DND-41 (cell line): ENCODE results near the gene ZC3H7B.
"Not testable (repeated sequence)": the region's sequence is repeated elsewhere in the genome, so short reads cannot be mapped to it uniquely, and the experiment has no call there.

Experiments
- ATAC-seq: fragments of 200-7000 bp; cut with Tn5 transposase; 3 replicates; pipeline ENCODE4 v1.9.1; 2021; ENCODE audit warnings: low read depth; ENCODE audit not compliant: insufficient read depth
- DNase-seq: peaks from one replicate; pipeline ENCODE4 v3.0.0-alpha.2; 2020
- H2AFZ ChIP-seq: 2 replicates; pipeline ENCODE4 v1.6.0; 2012; ENCODE audit warnings: low read depth, low read length
- H3K27ac ChIP-seq: 2 replicates; pipeline ENCODE4 v1.5.1; 2012; ENCODE audit warnings: low read length, inconsistent platforms
- H3K27me3 ChIP-seq: fragments of 200-600 bp; sonication (generic); 2 replicates; pipeline ENCODE4 v1.6.0; 2012; ENCODE audit warnings: low read length, mild to moderate bottlenecking, inconsistent platforms; ENCODE audit not compliant: insufficient read depth, poor library complexity
- H3K36me3 ChIP-seq: 2 replicates; pipeline ENCODE4 v1.5.1; 2012; ENCODE audit warnings: low read length, inconsistent platforms; ENCODE audit not compliant: insufficient read depth
- H3K4me1 ChIP-seq: 2 replicates; pipeline ENCODE4 v1.5.1; 2012; ENCODE audit warnings: mild to moderate bottlenecking, low read length; ENCODE audit not compliant: insufficient read depth
- H3K4me2 ChIP-seq: 2 replicates; pipeline ENCODE4 v1.6.0; 2012; ENCODE audit warnings: mild to moderate bottlenecking, moderate library complexity, low read length, inconsistent platforms; ENCODE audit not compliant: insufficient read depth
- H3K4me3 ChIP-seq, 2 experiments: fragments of 200-600 bp in 1 of 2; shearing (Covaris generic) in 1 of 2; 2 replicates each; pipeline ENCODE4 v1.5.1; 2012 to 2016; ENCODE audit warnings: inconsistent platforms in 2 of 2, low read length in 2 of 2, mild to moderate bottlenecking in 2 of 2, low read depth in 1 of 2, moderate library complexity in 1 of 2
- H3K79me2 ChIP-seq: 2 replicates; pipeline ENCODE4 v1.6.0; 2012; ENCODE audit warnings: low read length, inconsistent platforms; ENCODE audit not compliant: insufficient read depth
- H3K9ac ChIP-seq: 2 replicates; pipeline ENCODE4 v1.6.0; 2012; ENCODE audit warnings: low read depth, mild to moderate bottlenecking, inconsistent platforms, low read length, moderate library complexity
- H3K9me3 ChIP-seq: 2 replicates; pipeline ENCODE4 v1.5.1; 2012; ENCODE audit warnings: low read length, moderate library complexity, mild to moderate bottlenecking, inconsistent platforms; ENCODE audit not compliant: insufficient read depth, severe bottlenecking
- H4K20me1 ChIP-seq: 2 replicates; pipeline ENCODE4 v1.6.0; 2012; ENCODE audit warnings: low read length; ENCODE audit not compliant: insufficient read depth
- EZH2 ChIP-seq: IDR thresholded peaks from 3 replicates; pipeline ENCODE4 v1.6.1; 2012; ENCODE audit warnings: borderline replicate concordance, low read depth, mild to moderate bottlenecking, moderate library complexity, low read length, inconsistent platforms; ENCODE audit not compliant: severe bottlenecking
- TF ChIP-seq, protein P1 (sequence below): IDR thresholded peaks from 2 replicates; pipeline ENCODE4 v1.5.1; 2012; ENCODE audit warnings: borderline replicate concordance, low read length, moderate library complexity, mild to moderate bottlenecking; ENCODE audit not compliant: poor library complexity, severe bottlenecking; ENCODE audit errors: extremely low read depth

ZC3H7B gene

DNA sequence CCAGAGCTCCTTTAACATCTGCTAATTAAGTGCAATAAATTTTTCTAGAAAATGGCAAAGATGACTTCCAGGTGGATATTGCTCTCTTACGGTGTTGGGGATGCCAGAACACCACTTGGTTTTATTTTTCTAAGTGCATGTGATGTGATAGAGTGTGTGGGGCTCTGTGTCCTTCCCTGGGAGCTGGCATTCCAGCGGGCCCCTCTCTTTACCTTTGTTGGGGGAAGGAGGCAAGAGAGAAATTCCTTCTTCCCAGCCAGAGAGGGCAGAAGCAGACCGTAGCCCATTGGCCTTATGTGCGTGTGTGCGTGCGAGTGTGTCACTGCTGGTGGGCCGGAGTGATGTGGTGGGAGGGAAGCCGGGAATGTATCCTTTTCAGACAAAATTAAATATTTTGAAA lies 97.6 kb downstream of the ZC3H7B start:
- Histone ChIP-seq H3K27me3 (no peaks in the 10 kb centered on the region), H3K9me3 (no peaks in the 10 kb centered on the region)

DNA sequence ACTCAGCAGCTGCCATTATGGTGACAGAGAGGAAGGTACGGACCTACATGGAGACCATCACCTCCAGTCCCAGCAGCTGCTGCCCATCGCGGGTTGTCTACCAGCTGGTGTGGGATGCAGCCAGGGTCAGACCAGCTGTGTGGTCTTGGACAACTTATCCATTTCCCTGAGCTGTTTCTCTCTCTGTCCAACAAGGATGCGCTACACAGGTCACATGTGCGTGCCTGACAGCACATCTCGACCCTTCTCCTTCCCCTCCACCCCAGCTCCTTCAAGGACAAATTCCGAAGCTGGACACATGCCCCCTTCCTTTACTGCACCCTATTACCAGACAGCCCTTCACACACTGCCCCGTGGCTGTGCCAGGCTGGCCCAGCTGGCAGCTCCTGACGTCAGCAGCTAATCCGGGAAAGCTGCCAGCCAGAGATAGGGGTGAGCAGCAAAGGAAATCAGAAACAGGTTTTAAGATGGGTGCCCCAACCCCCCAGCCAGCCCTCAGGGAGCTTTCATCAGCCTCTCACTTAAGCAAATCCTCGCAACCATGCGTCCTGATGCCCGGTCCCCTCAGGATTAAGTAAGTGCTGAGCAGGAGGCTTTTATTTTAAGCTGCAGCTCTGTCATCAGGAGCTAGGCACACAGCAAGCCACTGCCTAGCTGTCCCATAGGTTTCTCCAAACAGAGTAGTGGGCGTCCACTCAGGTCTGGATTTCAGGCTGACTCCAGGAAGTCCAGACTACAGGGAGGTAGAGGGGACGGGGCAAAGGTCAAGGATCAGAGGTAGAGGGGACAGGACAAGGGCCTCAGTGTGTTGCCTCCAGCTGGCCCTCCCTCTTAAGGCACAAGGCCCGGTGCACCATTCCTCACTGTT lies 100.7 kb downstream of the ZC3H7B start:
- H3K27me3 ChIP-seq = no peaks in the 10 kb centered on the region
- TF ChIP-seq EZH2 = no peak
- TF ChIP-seq, protein P1, sequence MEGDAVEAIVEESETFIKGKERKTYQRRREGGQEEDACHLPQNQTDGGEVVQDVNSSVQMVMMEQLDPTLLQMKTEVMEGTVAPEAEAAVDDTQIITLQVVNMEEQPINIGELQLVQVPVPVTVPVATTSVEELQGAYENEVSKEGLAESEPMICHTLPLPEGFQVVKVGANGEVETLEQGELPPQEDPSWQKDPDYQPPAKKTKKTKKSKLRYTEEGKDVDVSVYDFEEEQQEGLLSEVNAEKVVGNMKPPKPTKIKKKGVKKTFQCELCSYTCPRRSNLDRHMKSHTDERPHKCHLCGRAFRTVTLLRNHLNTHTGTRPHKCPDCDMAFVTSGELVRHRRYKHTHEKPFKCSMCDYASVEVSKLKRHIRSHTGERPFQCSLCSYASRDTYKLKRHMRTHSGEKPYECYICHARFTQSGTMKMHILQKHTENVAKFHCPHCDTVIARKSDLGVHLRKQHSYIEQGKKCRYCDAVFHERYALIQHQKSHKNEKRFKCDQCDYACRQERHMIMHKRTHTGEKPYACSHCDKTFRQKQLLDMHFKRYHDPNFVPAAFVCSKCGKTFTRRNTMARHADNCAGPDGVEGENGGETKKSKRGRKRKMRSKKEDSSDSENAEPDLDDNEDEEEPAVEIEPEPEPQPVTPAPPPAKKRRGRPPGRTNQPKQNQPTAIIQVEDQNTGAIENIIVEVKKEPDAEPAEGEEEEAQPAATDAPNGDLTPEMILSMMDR = no peak
- no peaks in the 10 kb centered on the region; the same call in 1 of the 2 replicates for H3K36me3 ChIP-seq
- no peak overlapping the region for H3K4me2 ChIP-seq
- DNase-seq = no peak
- H3K79me2 ChIP-seq = no peaks in the 10 kb centered on the region
- peaks cover 7% of the 10 kb centered on the region for H3K4me1 ChIP-seq
- H3K9ac ChIP-seq = no peak overlapping the region
- no peak for ATAC-seq
- H3K27ac ChIP-seq = no peak overlapping the region
- no peak overlapping the region for H2AFZ ChIP-seq
- H3K9me3 ChIP-seq = no peaks in the 10 kb centered on the region
- no peak overlapping the region for H3K4me3 ChIP-seq
- no peaks in the 10 kb centered on the region for H4K20me1 ChIP-seq

More for the DNA sequence above, 97.6 kb downstream of the ZC3H7B start:
- ATAC-seq (no peak), DNase-seq (no peak)
- Histone ChIP-seq H4K20me1 (no peaks in the 10 kb centered on the region), H3K9ac (no peak overlapping the region), H3K4me2 (no peak overlapping the region), H2AFZ (no peak overlapping the region), H3K4me3 (no peak overlapping the region), H3K36me3 (peaks cover 16% of the 10 kb centered on the region), H3K27ac (no peak overlapping the region), H3K4me1 (peaks cover 4% of the 10 kb centered on the region), H3K79me2 (no peaks in the 10 kb centered on the region)
- no peak for TF ChIP-seq EZH2
- TF ChIP-seq, protein P1 = no peak

DNA sequence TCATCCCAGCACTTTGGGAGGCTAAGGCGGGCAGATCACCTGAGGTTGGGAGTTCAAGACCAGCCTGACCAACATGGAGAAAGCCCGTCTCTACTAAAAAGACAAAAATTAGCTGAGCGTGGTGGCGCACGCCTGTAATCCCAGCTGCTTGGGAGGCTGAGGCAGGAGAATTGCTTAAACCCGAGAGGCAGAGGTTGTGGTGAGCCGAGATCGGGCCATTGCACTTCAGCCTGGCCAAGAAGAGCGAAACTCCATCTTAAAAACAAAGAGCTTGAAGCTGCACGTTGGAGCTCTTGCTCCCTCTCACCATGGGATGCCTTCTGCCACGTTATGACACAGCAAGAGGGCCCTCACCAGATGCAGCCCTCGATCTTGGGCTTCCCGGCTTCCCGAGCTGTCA lies 101.5 kb downstream of the ZC3H7B start:
- H3K27me3 ChIP-seq, H3K4me1 ChIP-seq, H3K9me3 ChIP-seq, H3K27ac ChIP-seq, ATAC-seq, H4K20me1 ChIP-seq, H3K79me2 ChIP-seq, H3K36me3 ChIP-seq, H3K4me2 ChIP-seq, H2AFZ ChIP-seq, DNase-seq, H3K4me3 ChIP-seq, H3K9ac ChIP-seq: not testable (repeated sequence)

DNA sequence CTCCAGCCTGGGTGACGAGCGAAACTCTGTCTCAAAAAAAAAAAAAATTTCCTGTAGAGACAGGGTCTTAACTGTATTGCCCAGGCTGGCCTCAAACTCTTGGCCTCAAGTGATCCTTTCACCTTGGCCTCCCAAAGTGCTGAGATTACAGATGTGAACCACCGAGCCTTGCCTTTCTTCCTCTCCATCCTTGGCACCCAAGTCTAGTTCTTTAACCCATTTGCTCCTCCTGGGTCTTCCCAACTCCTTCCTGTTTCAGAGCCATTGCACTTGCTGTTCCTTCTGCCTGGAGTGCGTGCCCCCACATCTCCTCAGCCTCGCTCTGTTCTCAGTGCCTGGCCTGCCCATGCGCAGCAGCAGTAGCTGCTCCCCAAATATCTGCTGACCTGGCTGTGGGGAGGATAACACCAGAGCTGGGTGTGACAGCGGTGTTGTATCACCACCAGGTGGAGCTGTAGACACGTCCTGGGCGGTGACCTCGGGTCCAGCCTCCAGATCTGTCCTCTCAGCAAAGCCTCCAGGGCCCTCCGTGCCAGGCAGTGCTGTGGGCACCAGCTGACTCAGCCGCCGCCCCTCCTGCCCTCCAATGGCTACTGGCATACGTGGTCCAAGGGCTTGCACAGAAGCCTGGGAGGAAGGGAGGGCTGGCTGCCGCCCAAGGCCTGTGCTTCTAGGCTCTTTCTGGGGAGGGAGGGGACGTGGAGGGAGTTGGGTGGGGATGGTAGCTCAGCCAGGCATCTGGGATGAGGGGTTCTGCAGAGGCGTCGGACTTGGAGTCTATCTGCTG lies 102.4 kb downstream of the ZC3H7B start:
- Histone ChIP-seq H3K36me3 (no peaks in the 10 kb centered on the region), H2AFZ (peak overlapping the region; percentile 71), H3K27ac (no peak overlapping the region), H3K27me3 (no peaks in the 10 kb centered on the region), H3K79me2 (no peaks in the 10 kb centered on the region), H3K4me1 (peaks cover 7% of the 10 kb centered on the region), H3K9ac (peak overlapping the region; percentile 29; the same call in 1 of the 2 replicates), H3K9me3 (no peaks in the 10 kb centered on the region), H3K4me3 (peak overlapping the region in 1 of 2 experiments; percentile 25; a peak in 2 of 4 replicates), H4K20me1 (no peaks in the 10 kb centered on the region), H3K4me2 (peak overlapping the region; percentile 65)
- DNase-seq = peak; percentile 85
- TF ChIP-seq EZH2 = no peak
- TF ChIP-seq, protein P1 = peak; percentile 99
- peak; percentile 99 for ATAC-seq
